MM.1S (cell line): ENCODE measurements around the gene CAV1.

Experiments used
- DNase-seq: peaks from one replicate; pipeline ENCODE4 v3.0.0-alpha.2; 2015
- H2AFZ ChIP-seq: fragments of 300-600 bp; sonication (generic); 2 replicates; pipeline ENCODE4 v1.6.0; 2016; ENCODE audit warnings: antibody characterized with exemption, low read length
- H3F3A ChIP-seq: fragments of 300-600 bp; sonication (generic); 2 replicates; pipeline ENCODE4 v1.6.1; 2016; ENCODE audit warnings: mild to moderate bottlenecking, antibody characterized with exemption, low read length, moderate library complexity, mixed read lengths; ENCODE audit not compliant: insufficient read depth
- H3K27ac ChIP-seq: fragments of 300-600 bp; sonication (generic); 2 replicates; pipeline ENCODE4 v1.5.1; 2016; ENCODE audit warnings: mild to moderate bottlenecking, low read length
- H3K27me3 ChIP-seq: fragments of 300-600 bp; sonication (generic); replicated peaks from 2 replicates; pipeline ENCODE4 v1.6.0; 2016; ENCODE audit warnings: low read length; ENCODE audit not compliant: insufficient read depth
- H3K36me3 ChIP-seq: fragments of 300-600 bp; sonication (generic); replicated peaks from 2 replicates; pipeline ENCODE4 v1.6.1; 2016; ENCODE audit warnings: mild to moderate bottlenecking, low read length, mixed read lengths; ENCODE audit not compliant: insufficient read depth
- H3K4me1 ChIP-seq: fragments of 300-600 bp; sonication (generic); 2 replicates; pipeline ENCODE4 v1.6.1; 2016; ENCODE audit warnings: low read length, mixed read lengths
- H3K4me2 ChIP-seq: fragments of 300-600 bp; sonication (generic); 2 replicates; pipeline ENCODE4 v1.6.0; 2016; ENCODE audit warnings: low read depth, low read length
- H3K4me3 ChIP-seq: fragments of 300-600 bp; sonication (generic); 2 replicates; pipeline ENCODE4 v1.5.1; 2016; ENCODE audit warnings: low read length, mixed read lengths
- H3K79me2 ChIP-seq: fragments of 300-600 bp; sonication (generic); 2 replicates; pipeline ENCODE4 v1.6.1; 2016; ENCODE audit warnings: mixed run types, low read length, mixed read lengths
- H3K9ac ChIP-seq: fragments of 300-600 bp; sonication (generic); 2 replicates; pipeline ENCODE4 v1.6.1; 2016; ENCODE audit warnings: low read length, mixed read lengths
- H3K9me2 ChIP-seq: fragments of 300-600 bp; sonication (generic); replicated peaks from 2 replicates; pipeline ENCODE4 v1.6.1; 2016; ENCODE audit warnings: mild to moderate bottlenecking, low read length, mixed read lengths; ENCODE audit not compliant: insufficient read depth
- H3K9me3 ChIP-seq: fragments of 300-600 bp; sonication (generic); replicated peaks from 2 replicates; pipeline ENCODE4 v1.6.1; 2016; ENCODE audit warnings: mild to moderate bottlenecking, low read length, mixed read lengths; ENCODE audit not compliant: insufficient read depth
- H4K20me1 ChIP-seq: fragments of 300-600 bp; sonication (generic); 2 replicates; pipeline ENCODE4 v1.6.1; 2016; ENCODE audit warnings: mild to moderate bottlenecking, low read length, moderate library complexity, mixed read lengths; ENCODE audit not compliant: insufficient read depth
- EZH2 ChIP-seq: fragments of 300-600 bp; sonication (generic); optimal IDR thresholded peaks from 2 replicates; pipeline ENCODE3; 2017; ENCODE audit warnings: low read depth, mild to moderate bottlenecking, antibody characterized with exemption, low read length, mixed read lengths
- EZH2phosphoT487 ChIP-seq: fragments of 300-600 bp; sonication (generic); IDR thresholded peaks from 2 replicates; pipeline ENCODE4 v1.6.1; 2018; ENCODE audit warnings: antibody characterized with exemption, low read length
- TF ChIP-seq, protein P1 (sequence below): fragments of 300-600 bp; sonication (generic); IDR thresholded peaks from 2 replicates; pipeline ENCODE4 v1.5.1; 2016; ENCODE audit warnings: antibody characterized with exemption, low read length, mixed read lengths

The CAV1 gene

DNA sequence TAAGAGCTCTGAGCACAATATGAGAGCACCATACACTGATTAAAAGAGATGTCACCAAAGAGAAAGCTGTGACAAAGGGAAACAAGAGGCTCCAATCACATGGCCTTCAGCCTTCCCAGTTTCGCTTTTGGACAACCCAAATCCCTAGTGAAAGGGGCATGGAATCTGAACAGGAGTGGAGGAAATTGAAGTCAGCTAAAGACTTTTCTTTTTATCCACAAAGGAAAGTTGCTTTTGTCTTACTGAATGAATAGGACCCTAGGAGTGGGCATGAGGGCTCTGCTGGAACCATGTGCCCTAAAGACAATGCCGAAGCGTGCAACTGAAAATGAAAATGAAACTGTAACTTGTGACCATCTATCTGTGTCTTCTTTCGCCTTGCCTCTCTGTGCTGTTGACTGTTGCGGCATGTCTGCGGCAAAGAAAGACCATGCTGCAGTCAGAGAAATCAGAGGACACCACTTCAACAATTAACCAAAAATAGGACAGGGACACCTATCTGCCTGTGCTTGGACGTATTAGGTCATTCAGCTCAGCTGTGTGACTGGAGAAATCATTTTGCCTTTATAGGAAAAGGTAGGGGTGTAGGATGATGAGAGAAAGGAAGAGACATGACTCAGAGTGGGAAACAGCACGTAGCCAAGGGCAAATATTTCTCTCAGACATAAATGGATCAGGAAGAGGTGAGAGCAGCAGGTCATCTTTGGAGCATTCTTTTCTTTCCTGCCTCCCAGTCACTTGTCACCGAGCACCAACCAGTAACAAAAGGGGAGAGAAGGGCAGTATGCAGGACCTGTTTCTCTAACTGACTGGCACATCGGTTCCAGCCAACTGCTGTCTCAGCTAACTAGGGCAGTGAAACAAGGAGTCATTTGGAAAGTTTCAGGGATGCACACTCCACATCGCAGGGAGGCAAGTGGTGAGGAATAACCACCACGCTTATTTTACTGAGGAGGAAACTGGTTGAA is 13.0 kb upstream of the CAV1 start:
- peaks cover 27% of the 10 kb centered on the region for H3F3A ChIP-seq
- peak overlapping the region; percentile 57 for H3K9ac ChIP-seq
- H3K4me3 ChIP-seq: peak overlapping the region; percentile 62
- peak; percentile 96 for DNase-seq
- peak overlapping the region; percentile 79 for H3K27ac ChIP-seq
- no peaks in the 10 kb centered on the region for H3K27me3 ChIP-seq
- H2AFZ ChIP-seq: peak overlapping the region; percentile 69
- H3K4me1 ChIP-seq: peaks cover 19% of the 10 kb centered on the region
- no peaks in the 10 kb centered on the region for H4K20me1 ChIP-seq
- no peaks in the 10 kb centered on the region for H3K79me2 ChIP-seq
- no peaks in the 10 kb centered on the region for H3K9me2 ChIP-seq
- TF ChIP-seq, protein P1, sequence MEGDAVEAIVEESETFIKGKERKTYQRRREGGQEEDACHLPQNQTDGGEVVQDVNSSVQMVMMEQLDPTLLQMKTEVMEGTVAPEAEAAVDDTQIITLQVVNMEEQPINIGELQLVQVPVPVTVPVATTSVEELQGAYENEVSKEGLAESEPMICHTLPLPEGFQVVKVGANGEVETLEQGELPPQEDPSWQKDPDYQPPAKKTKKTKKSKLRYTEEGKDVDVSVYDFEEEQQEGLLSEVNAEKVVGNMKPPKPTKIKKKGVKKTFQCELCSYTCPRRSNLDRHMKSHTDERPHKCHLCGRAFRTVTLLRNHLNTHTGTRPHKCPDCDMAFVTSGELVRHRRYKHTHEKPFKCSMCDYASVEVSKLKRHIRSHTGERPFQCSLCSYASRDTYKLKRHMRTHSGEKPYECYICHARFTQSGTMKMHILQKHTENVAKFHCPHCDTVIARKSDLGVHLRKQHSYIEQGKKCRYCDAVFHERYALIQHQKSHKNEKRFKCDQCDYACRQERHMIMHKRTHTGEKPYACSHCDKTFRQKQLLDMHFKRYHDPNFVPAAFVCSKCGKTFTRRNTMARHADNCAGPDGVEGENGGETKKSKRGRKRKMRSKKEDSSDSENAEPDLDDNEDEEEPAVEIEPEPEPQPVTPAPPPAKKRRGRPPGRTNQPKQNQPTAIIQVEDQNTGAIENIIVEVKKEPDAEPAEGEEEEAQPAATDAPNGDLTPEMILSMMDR: no peak
- no peak for TF ChIP-seq EZH2phosphoT487
- H3K36me3 ChIP-seq: no peaks in the 10 kb centered on the region
- no peaks in the 10 kb centered on the region for H3K9me3 ChIP-seq
- H3K4me2 ChIP-seq: peak overlapping the region; percentile 74

DNA sequence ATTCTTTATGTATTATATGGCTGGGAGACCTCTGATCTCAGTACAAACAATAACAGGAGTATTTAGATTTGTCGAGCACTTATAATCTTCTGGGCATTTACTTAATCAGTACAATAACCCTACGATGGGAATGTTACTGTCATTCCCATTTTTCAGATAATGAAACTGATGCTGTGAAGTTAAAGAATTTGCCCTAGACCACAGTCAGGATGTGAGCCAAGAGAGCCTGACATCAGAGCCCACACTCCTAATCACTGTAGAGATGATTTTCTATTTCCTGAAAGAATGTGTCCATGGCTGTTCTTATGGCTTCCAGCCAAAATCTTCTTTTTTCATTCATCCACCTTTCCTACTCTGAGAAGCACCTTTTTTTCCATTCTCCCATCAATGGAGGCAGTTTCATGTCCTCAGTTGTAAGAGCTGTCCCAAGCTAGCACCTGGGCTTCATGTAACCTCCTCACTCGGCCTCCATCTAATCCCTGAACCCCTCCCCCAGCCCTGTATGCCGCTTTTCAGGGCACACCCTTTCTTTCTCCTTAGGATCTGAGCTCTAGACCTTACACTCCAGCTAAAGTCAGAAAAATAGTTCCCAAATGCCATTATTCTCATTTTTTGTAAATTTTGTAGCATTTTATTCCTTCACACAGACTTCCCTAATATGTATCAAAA is 12.2 kb upstream of the CAV1 start:
- peak overlapping the region; percentile 62 for H3K4me3 ChIP-seq
- H3K9ac ChIP-seq: peak overlapping the region; percentile 57
- H3K4me1 ChIP-seq: peaks cover 19% of the 10 kb centered on the region
- peak overlapping the region; percentile 79 for H3K27ac ChIP-seq
- H3K9me2 ChIP-seq: no peaks in the 10 kb centered on the region
- H3K79me2 ChIP-seq: no peaks in the 10 kb centered on the region
- TF ChIP-seq EZH2phosphoT487: no peak
- TF ChIP-seq, protein P1: no peak
- TF ChIP-seq EZH2: no peak
- no peaks in the 10 kb centered on the region for H3K36me3 ChIP-seq
- DNase-seq: no peak
- peaks cover 27% of the 10 kb centered on the region for H3F3A ChIP-seq
- peak overlapping the region; percentile 74 for H3K4me2 ChIP-seq
- no peaks in the 10 kb centered on the region for H4K20me1 ChIP-seq
- H3K27me3 ChIP-seq: no peaks in the 10 kb centered on the region
- H2AFZ ChIP-seq: peak overlapping the region; percentile 69
- no peaks in the 10 kb centered on the region for H3K9me3 ChIP-seq

DNA sequence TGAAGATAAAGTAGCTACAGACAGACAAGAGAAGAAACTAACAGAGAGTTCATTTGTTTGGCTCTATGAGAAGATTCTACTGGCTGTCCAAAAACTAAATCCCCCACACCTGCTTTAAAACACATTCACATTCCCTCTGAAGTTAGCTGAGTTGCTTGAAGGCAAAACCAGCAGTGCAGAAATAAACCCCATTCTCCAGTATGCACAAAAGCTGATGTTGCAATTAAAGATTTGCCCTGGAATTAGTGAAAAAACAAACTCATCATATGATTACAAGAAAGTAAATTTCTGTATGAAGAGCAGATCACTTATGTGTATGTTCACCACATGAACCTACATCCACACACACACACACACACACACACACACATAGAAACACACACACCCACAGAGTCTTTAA is 9.3 kb upstream of the CAV1 start:
- H3K36me3 ChIP-seq: no peaks in the 10 kb centered on the region
- no peak overlapping the region for H3K4me2 ChIP-seq
- TF ChIP-seq, protein P1: no peak
- TF ChIP-seq EZH2 (no peak), EZH2phosphoT487 (no peak)
- no peaks in the 10 kb centered on the region for H3K27me3 ChIP-seq
- H2AFZ ChIP-seq: no peak overlapping the region
- H4K20me1 ChIP-seq: no peaks in the 10 kb centered on the region
- no peak overlapping the region for H3K4me3 ChIP-seq
- H3F3A ChIP-seq: peaks cover 26% of the 10 kb centered on the region
- no peak for DNase-seq
- H3K9me2 ChIP-seq: no peaks in the 10 kb centered on the region
- no peak overlapping the region for H3K9ac ChIP-seq
- H3K9me3 ChIP-seq: no peaks in the 10 kb centered on the region
- no peak overlapping the region for H3K27ac ChIP-seq
- H3K79me2 ChIP-seq: no peaks in the 10 kb centered on the region
- peaks cover 26% of the 10 kb centered on the region for H3K4me1 ChIP-seq
